IMR-90 (cell line): ENCODE measurements around the gene PLPP3. TPM values are rescaled to one million over a fixed set of nuclear protein-coding genes. Genes with fewer than 3 reads are reported as not detected.

Source experiments
- ATAC-seq: fragments of 200-7000 bp; cut with Tn5 transposase; 2 replicates; pipeline ENCODE4 v1.9.1; 2020; ENCODE audit warnings: low read depth, mild to moderate bottlenecking, moderate library complexity
- BruUV-seq: library from RNA; stranded (reverse); fragments of 400-500 nt; replicated peaks from 2 replicates; lab custom pipeline; 2021; lab: Mats Ljungman, UMichigan
- CTCF ChIA-PET: fragments of 300-600 bp; formaldehyde crosslinking; extraction: SDS; loops from one replicate; lab custom pipeline; 2021; ENCODE audit warnings: antibody characterized with exemption; lab: Yijun Ruan, JAX
- POLR2A ChIA-PET: fragments of 300-600 bp; sonication (Branson Sonifier 250); formaldehyde crosslinking; loops from one replicate; lab custom pipeline; 2022; ENCODE audit warnings: antibody characterized with exemption; ENCODE audit not compliant: unreplicated experiment; lab: Charles Lee
- DNase-seq: peaks from one replicate; pipeline ENCODE4 v3.0.0; 2013
- H2AFZ ChIP-seq: replicated peaks from 2 replicates; pipeline ENCODE3; 2013; ENCODE audit warnings: low read length, mild to moderate bottlenecking; ENCODE audit not compliant: poor library complexity
- H2AK5ac ChIP-seq: 2 replicates; pipeline ENCODE4 v1.6.1; 2013; ENCODE audit warnings: low read depth, low read length, inconsistent platforms
- H2AK9ac ChIP-seq: replicated peaks from 2 replicates; pipeline ENCODE3; 2013; ENCODE audit warnings: mild to moderate bottlenecking, low read depth, low read length, moderate library complexity; ENCODE audit not compliant: poor library complexity
- H2BK120ac ChIP-seq: 2 replicates; pipeline ENCODE4 v1.6.1; 2013; ENCODE audit warnings: low read depth, low read length, inconsistent platforms
- H2BK15ac ChIP-seq: 3 replicates; pipeline ENCODE4 v1.6.1; 2013; ENCODE audit warnings: low read depth, low read length, inconsistent platforms
- H2BK20ac ChIP-seq: 2 replicates; pipeline ENCODE4 v1.6.1; 2013; ENCODE audit warnings: low read depth, mild to moderate bottlenecking, inconsistent platforms, low read length, moderate library complexity
- H2BK5ac ChIP-seq: 2 replicates; pipeline ENCODE4 v1.6.1; 2013; ENCODE audit warnings: mild to moderate bottlenecking, low read depth, low read length, inconsistent platforms; ENCODE audit not compliant: poor library complexity, severe bottlenecking
- H3K14ac ChIP-seq: replicated peaks from 2 replicates; pipeline ENCODE4 v1.6.1; 2013; ENCODE audit warnings: low read depth, low read length, inconsistent platforms
- H3K18ac ChIP-seq: 2 replicates; pipeline ENCODE4 v1.6.1; 2013; ENCODE audit warnings: low read depth, low read length, control low read depth
- H3K23ac ChIP-seq: 2 replicates; pipeline ENCODE4 v1.6.1; 2013; ENCODE audit warnings: low read depth, low read length, inconsistent platforms
- H3K27ac ChIP-seq: 2 replicates; pipeline ENCODE4 v1.5.1; 2013; ENCODE audit warnings: mild to moderate bottlenecking, control low read depth, low read length; ENCODE audit not compliant: insufficient read depth
- H3K27me3 ChIP-seq: 2 replicates; pipeline ENCODE4 v1.6.1; 2013; ENCODE audit warnings: low read length; ENCODE audit not compliant: control insufficient read depth, insufficient read depth
- H3K36me3 ChIP-seq: 2 replicates; pipeline ENCODE4 v1.6.1; 2013; ENCODE audit warnings: low read length, mixed read lengths; ENCODE audit not compliant: control insufficient read depth, insufficient read depth
- H3K4ac ChIP-seq: 2 replicates; pipeline ENCODE4 v1.6.1; 2013; ENCODE audit warnings: low read depth, low read length, inconsistent platforms
- H3K4me1 ChIP-seq: 2 replicates; pipeline ENCODE4 v1.6.1; 2013; ENCODE audit warnings: low read length, mixed read lengths; ENCODE audit not compliant: control insufficient read depth, insufficient read depth
- H3K4me2 ChIP-seq: 2 replicates; pipeline ENCODE4 v1.6.1; 2013; ENCODE audit warnings: low read depth, mild to moderate bottlenecking, control low read depth, low read length, moderate library complexity
- H3K4me3 ChIP-seq: 2 replicates; pipeline ENCODE4 v1.5.1; 2013; ENCODE audit warnings: low read depth, mild to moderate bottlenecking, control low read depth, low read length, moderate library complexity; ENCODE audit not compliant: insufficient read depth
- H3K56ac ChIP-seq: 2 replicates; pipeline ENCODE4 v1.6.1; 2013; ENCODE audit warnings: low read length, inconsistent platforms; ENCODE audit not compliant: insufficient read depth; ENCODE audit errors: extremely low read depth
- H3K79me1 ChIP-seq, 2 experiments: 2 replicates each; pipeline ENCODE4 v1.6.1; 2013; ENCODE audit warnings: low read length in 2 of 2, inconsistent platforms in 1 of 2, low read depth in 1 of 2
- H3K9ac ChIP-seq: 2 replicates; pipeline ENCODE4 v1.6.1; 2013; ENCODE audit warnings: low read depth, low read length, control low read depth
- H3K9me1 ChIP-seq: 2 replicates; pipeline ENCODE4 v1.6.1; 2013; ENCODE audit warnings: low read length, inconsistent platforms; ENCODE audit not compliant: insufficient read depth
- H3K9me3 ChIP-seq: 2 replicates; pipeline ENCODE4 v1.6.1; 2013; ENCODE audit warnings: low read length; ENCODE audit not compliant: control insufficient read depth, insufficient read depth
- H4K20me1 ChIP-seq: 2 replicates; pipeline ENCODE4 v1.6.1; 2013; ENCODE audit warnings: low read length, inconsistent platforms; ENCODE audit not compliant: insufficient read depth
- H4K5ac ChIP-seq: 2 replicates; pipeline ENCODE4 v1.6.1; 2013; ENCODE audit warnings: mild to moderate bottlenecking, low read depth, low read length, control low read depth
- H4K8ac ChIP-seq, 2 experiments: 2 replicates each; pipeline ENCODE4 v1.6.1; 2013; ENCODE audit warnings: low read depth in 2 of 2, low read length in 2 of 2, control low read depth in 1 of 2, inconsistent platforms in 1 of 2
- H4K91ac ChIP-seq: 2 replicates; pipeline ENCODE4 v1.6.1; 2013; ENCODE audit warnings: low read depth, low read length, inconsistent platforms; ENCODE audit not compliant: insufficient read depth
- BHLHE40 ChIP-seq: fragments of 150-350 bp; IDR thresholded peaks from 2 replicates; pipeline ENCODE4 v1.6.1; 2016; ENCODE audit warnings: mild to moderate bottlenecking, low read depth, low read length
- CEBPB ChIP-seq: IDR thresholded peaks from 2 replicates; pipeline ENCODE4 v1.6.1; 2012; ENCODE audit warnings: low read depth, low read length, improper control_type of control experiment
- FOS ChIP-seq: fragments of 150-350 bp; IDR thresholded peaks from 2 replicates; pipeline ENCODE4 v1.6.1; 2016; ENCODE audit warnings: low read depth, low read length
- MAFK ChIP-seq: IDR thresholded peaks from 2 replicates; pipeline ENCODE4 v1.6.1; 2012; ENCODE audit warnings: low read depth, low read length, improper control_type of control experiment
- SMC3 ChIP-seq: fragments of 150-350 bp; IDR thresholded peaks from 2 replicates; pipeline ENCODE4 v1.6.1; 2016; ENCODE audit warnings: low read depth, mild to moderate bottlenecking, antibody characterized with exemption, low read length, moderate library complexity
- WGBS, 2 experiments: methylation state at CpG; one replicate each; pipeline versions ENCODE4 v1.1.5 to v1.1.7; 2013; ENCODE audit warnings: missing lambda C conversion rate in 2 of 2; ENCODE audit not compliant: insufficient read length in 1 of 2; ENCODE audit errors: extremely low coverage in 2 of 2; 5-methylcytosine and 5-hydroxymethylcytosine counted together
- dilution Hi-C: fragments of 300-500 bp; cut with HindIII; formaldehyde crosslinking; loops from one replicate; pipeline ENCODE4 v1.14.3; 2018; ENCODE audit warnings: low sequenced_read_pairs; ENCODE audit not compliant: unreplicated experiment
- in situ Hi-C: fragments of 300-500 bp; cut with MboI; formaldehyde crosslinking; loops from 3 replicates; pipeline ENCODE4 v1.14.3; 2019; ENCODE audit warnings: low sequenced_read_pairs, inconsistent platforms, mixed read lengths
- intact Hi-C: fragments of 100-400 bp; cut with micrococcal nuclease; formaldehyde crosslinking; loops from 2 replicates; pipeline ENCODE4 v1.10.0; 2022
- polyA plus RNA-seq, 3 experiments: library from polyadenylated mRNA; depleted of rRNA; stranded (reverse); fragments of >200 nt; gene quantifications; 2 replicates each; pipeline ENCODE4 v1.2.3, GENCODE V29; 2012; ENCODE audit warnings: low replicate concordance in 1 of 3
- total RNA-seq: library from RNA; depleted of rRNA; stranded (reverse); fragments of >200 nt; gene quantifications from 2 replicates; pipeline ENCODE4 v1.2.3, GENCODE V29; 2012
- TF ChIP-seq, protein P1 (sequence below): fragments of 150-350 bp; IDR thresholded peaks from 2 replicates; pipeline ENCODE4 v1.6.1; 2016; ENCODE audit warnings: low read depth, mild to moderate bottlenecking, low read length, moderate library complexity, borderline replicate concordance

Gene PLPP3
- total and polyA plus RNA-seq, 2 of the 4 experiments (the other 2 are of a cell fraction), result 49.9 to 56.6 TPM

DNA sequence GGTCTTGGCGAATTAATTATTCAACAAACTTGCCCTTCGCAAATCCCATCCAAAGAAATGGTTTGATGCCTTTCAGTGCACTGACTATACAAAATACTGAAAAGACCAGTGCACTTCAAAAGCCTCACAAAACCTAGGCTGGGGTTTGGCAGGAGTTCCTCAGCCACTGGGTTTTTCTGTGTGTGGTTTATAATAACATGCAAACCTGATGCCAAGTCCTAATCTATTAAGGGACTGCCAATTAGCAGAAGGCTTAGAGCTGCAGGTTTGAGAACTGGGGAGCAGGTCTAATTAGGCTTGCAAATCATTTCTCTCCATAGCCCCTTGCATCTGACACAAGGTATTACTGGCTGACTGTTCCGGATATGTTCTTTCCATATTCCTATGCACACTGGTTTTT is 27.7 kb downstream of the PLPP3 start:
- Histone ChIP-seq H3K27me3 (no peaks in the 10 kb centered on the region), H4K91ac (no peak overlapping the region), H3K4me1 (peaks cover 7% of the 10 kb centered on the region; the same call in 1 of the 2 replicates), H2BK20ac (no peak overlapping the region), H3K36me3 (peaks cover 38% of the 10 kb centered on the region), H3K4me2 (no peak overlapping the region), H3K23ac (no peak overlapping the region), H3K18ac (no peak overlapping the region), H4K8ac (no peak overlapping the region), H3K9ac (no peak overlapping the region), H3K9me1 (peaks cover 15% of the 10 kb centered on the region), H2AFZ (no peak overlapping the region), H2AK9ac (no peak overlapping the region), H3K9me3 (no peaks in the 10 kb centered on the region), H3K56ac (no peak overlapping the region), H2AK5ac (no peak overlapping the region), H2BK15ac (no peak overlapping the region), H4K20me1 (peaks cover 86% of the 10 kb centered on the region), H3K27ac (no peak overlapping the region), H4K5ac (no peak overlapping the region), H2BK120ac (no peak overlapping the region), H3K79me1 (peaks cover 59 to 83% of the 10 kb centered on the region in 2 experiments), H2BK5ac (no peak overlapping the region), H3K4ac (no peak overlapping the region), H3K14ac (no peak overlapping the region), H3K4me3 (no peak overlapping the region)
- BruUV-seq, result no TSS peak
- ChIA-PET CTCF (no interaction called here), POLR2A (no interaction called here)
- ATAC-seq (no peak), DNase-seq (no peak)
- TF ChIP-seq FOS (no peak), CEBPB (no peak), MAFK (no peak), BHLHE40 (no peak), SMC3 (no peak)
- TF ChIP-seq, protein P1, sequence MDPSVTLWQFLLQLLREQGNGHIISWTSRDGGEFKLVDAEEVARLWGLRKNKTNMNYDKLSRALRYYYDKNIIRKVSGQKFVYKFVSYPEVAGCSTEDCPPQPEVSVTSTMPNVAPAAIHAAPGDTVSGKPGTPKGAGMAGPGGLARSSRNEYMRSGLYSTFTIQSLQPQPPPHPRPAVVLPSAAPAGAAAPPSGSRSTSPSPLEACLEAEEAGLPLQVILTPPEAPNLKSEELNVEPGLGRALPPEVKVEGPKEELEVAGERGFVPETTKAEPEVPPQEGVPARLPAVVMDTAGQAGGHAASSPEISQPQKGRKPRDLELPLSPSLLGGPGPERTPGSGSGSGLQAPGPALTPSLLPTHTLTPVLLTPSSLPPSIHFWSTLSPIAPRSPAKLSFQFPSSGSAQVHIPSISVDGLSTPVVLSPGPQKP, result no peak
- intact Hi-C loops, result no loop called here
- WGBS, 2 experiments, result no CpG with 5 or more reads among the region's 3 CpGs
- in situ Hi-C loops, result no loop called here
- dilution Hi-C loops, result no loop called here
